ENCODE data around the gene FBXO44.

Gene FBXO44

GRCh38 chr1:11690397-11691301 is 36.0 kb downstream of the FBXO44 start:
- no peak for DNase-seq (ENCODE audit: low read depth)

- DNase-seq (ENCODE audit: low read depth): no peak
Measured at GRCh38 chr1:11691302-11691914, 36.7 kb downstream of the FBXO44 start, which contains the start of gene DRAXIN. TSS of gene DRAXIN (plus strand) at chr1:11691710. CDS start at chr1:11706259, 14,549 bp downstream.

- DNase-seq (ENCODE audit: low read depth): no peak
Measured at GRCh38 chr1:11691928-11692711, 37.4 kb downstream of the FBXO44 start.

GRCh38 chr1:11693024-11693590 is 38.4 kb downstream of the FBXO44 start:
- DNase-seq (ENCODE audit: low read depth): peak; percentile 14

GRCh38 chr1:11693917-11694316 is 39.2 kb downstream of the FBXO44 start:
- no peak for DNase-seq (ENCODE audit: low read depth)

- DNase-seq (ENCODE audit: low read depth): no peak
Measured at GRCh38 chr1:11695861-11696260, 41.2 kb downstream of the FBXO44 start.

GRCh38 chr1:11697188-11697892 is 42.7 kb downstream of the FBXO44 start:
- DNase-seq (ENCODE audit: low read depth): no peak

- no peak for DNase-seq (ENCODE audit: low read depth)
Measured at GRCh38 chr1:11697893-11698210, 43.2 kb downstream of the FBXO44 start.

- no peak for DNase-seq (ENCODE audit: low read depth)
Measured at GRCh38 chr1:11700601-11701467, 46.2 kb downstream of the FBXO44 start.

GRCh38 chr1:11701551-11701961 is 46.9 kb downstream of the FBXO44 start:
- no peak for DNase-seq (ENCODE audit: low read depth)

- no peak for DNase-seq (ENCODE audit: low read depth)
Measured at GRCh38 chr1:11701981-11702803, 47.5 kb downstream of the FBXO44 start.

- DNase-seq (ENCODE audit: low read depth): no peak
Measured at GRCh38 chr1:11703357-11704193, 48.9 kb downstream of the FBXO44 start.

- no peak for DNase-seq (ENCODE audit: low read depth)
Measured at GRCh38 chr1:11704194-11704529, 49.5 kb downstream of the FBXO44 start.

GRCh38 chr1:11704691-11705475 is 50.2 kb downstream of the FBXO44 start:
- no peak for DNase-seq (ENCODE audit: low read depth)

- DNase-seq (ENCODE audit: low read depth): no peak
Measured at GRCh38 chr1:11705596-11705995, 50.9 kb downstream of the FBXO44 start.

- no peak for DNase-seq (ENCODE audit: low read depth)
Measured at GRCh38 chr1:11706292-11706691, 51.6 kb downstream of the FBXO44 start.

GRCh38 chr1:11707621-11708276 is 53.1 kb downstream of the FBXO44 start:
- no peak for DNase-seq (ENCODE audit: low read depth)
